CD4-positive, CD25-positive, alpha-beta regulatory T cell (primary cell): ENCODE measurements around the gene LECT2. TPM values are rescaled to one million over a fixed set of nuclear protein-coding genes. Genes with fewer than 3 reads are reported as not detected.

ENCODE experiments used
- ATAC-seq, 2 donors: fragments of 150-1000 bp; cut with Tn5 transposase; one replicate each; pipeline ENCODE4 v1.10.0; 2021; ENCODE audit warnings: low read depth in 2 of 2, moderate number of reproducible peaks in 2 of 2, moderate library complexity in 1 of 2
- DNase-seq, 3 donors: peaks; one replicate each; pipeline versions ENCODE4 v3.0.0 to v3.0.0-alpha.2; 2012 to 2022; ENCODE audit warnings: mixed read lengths in 1 of 3
- H3K27ac ChIP-seq: one replicate; pipeline ENCODE4 v1.7.0; 2013; ENCODE audit warnings: mild to moderate bottlenecking, low read length; ENCODE audit not compliant: insufficient read depth, poor library complexity, severe bottlenecking
- H3K27me3 ChIP-seq: one replicate; pipeline ENCODE4 v1.7.0; 2013; ENCODE audit warnings: low read length; ENCODE audit not compliant: control insufficient read depth, insufficient read depth
- H3K36me3 ChIP-seq: one replicate; pipeline ENCODE4 v1.7.0; 2013; ENCODE audit warnings: mild to moderate bottlenecking, low read length, moderate library complexity; ENCODE audit not compliant: control insufficient read depth, insufficient read depth
- H3K4me1 ChIP-seq: 2 replicates; pipeline ENCODE4 v1.7.0; 2013; ENCODE audit warnings: mild to moderate bottlenecking, low read length; ENCODE audit not compliant: insufficient read depth, control insufficient read depth, poor library complexity, severe bottlenecking
- H3K4me3 ChIP-seq: one replicate; pipeline ENCODE4 v1.7.0; 2013; ENCODE audit warnings: low read depth, mild to moderate bottlenecking, low read length, moderate library complexity
- H3K9me3 ChIP-seq, 2 experiments: 1 replicate in 1 of 2; 2 replicates in 1 of 2; pipeline ENCODE4 v1.7.0; 2013; ENCODE audit warnings: low read length in 2 of 2, mild to moderate bottlenecking in 1 of 2, moderate library complexity in 1 of 2; ENCODE audit not compliant: control insufficient read depth in 2 of 2
- H3K27ac Mint-ChIP-seq, 3 donors: one replicate each; pipeline ENCODE4 v1.8.0; 2020 to 2022; ENCODE audit warnings: mild to moderate bottlenecking in 3 of 3, mixed read lengths in 3 of 3, moderate library complexity in 2 of 3
- H3K27me3 Mint-ChIP-seq: one replicate; pipeline ENCODE4 v1.8.0; 2022; ENCODE audit warnings: mild to moderate bottlenecking, mixed read lengths
- H3K36me3 Mint-ChIP-seq: one replicate; pipeline ENCODE4 v1.8.0; 2020; ENCODE audit warnings: mixed read lengths
- H3K4me1 Mint-ChIP-seq, 4 donors: one replicate each; pipeline ENCODE4 v1.8.0; 2020 to 2022; ENCODE audit warnings: mixed read lengths in 4 of 4, mild to moderate bottlenecking in 1 of 4
- H3K4me3 Mint-ChIP-seq, 4 donors: one replicate each; pipeline ENCODE4 v1.8.0; 2020 to 2022; ENCODE audit warnings: mild to moderate bottlenecking in 4 of 4, mixed read lengths in 4 of 4, moderate library complexity in 3 of 4
- H3K9me3 Mint-ChIP-seq, 7 donors: one replicate each; pipeline ENCODE4 v1.8.0; 2020 to 2022; ENCODE audit warnings: mixed read lengths in 7 of 7, mild to moderate bottlenecking in 3 of 7, moderate library complexity in 2 of 7
- polyA plus RNA-seq, 4 donors: library from polyadenylated mRNA; unstranded; fragments of 300-500 nt; fragmentation: Illumina TruSeq; gene quantifications; one replicate each; pipeline ENCODE4 v1.2.3, GENCODE V29; 2021
- total RNA-seq: library from RNA; stranded (reverse); gene quantifications from one replicate; pipeline ENCODE4 v1.2.3, GENCODE V29; 2022

LECT2 gene
- not detected for total RNA-seq
- not detected for polyA plus RNA-seq

GRCh38 chr5:135954899-135955298, at the start of gene LECT2:
Gene LECT2 (minus strand): TSS chr5:135954983. CDS start chr5:135954833, 150 bp downstream.
- no peaks in the 10 kb centered on the region for H3K36me3 ChIP-seq
- Mint-ChIP-seq H3K4me3 (no peak within 1 kb of the TSS), H3K27ac (no peak within 1 kb of the TSS), H3K9me3 (peaks cover 0 to 7% (median 0%) of the 10 kb centered on the region in 7 donors), H3K4me1 (no peaks in the 10 kb centered on the region), H3K36me3 (no peaks in the 10 kb centered on the region), H3K27me3 (peaks cover 26% of the 10 kb centered on the region)
- DNase-seq (no peak), ATAC-seq (no peak)
- no peaks in the 10 kb centered on the region for H3K4me1 ChIP-seq
- H3K27me3 ChIP-seq: peaks cover 2% of the 10 kb centered on the region
- H3K9me3 ChIP-seq: no peaks in the 10 kb centered on the region
- no peak within 1 kb of the TSS for H3K4me3 ChIP-seq
- H3K27ac ChIP-seq: no peak within 1 kb of the TSS

- no peaks in the 10 kb centered on the region for H3K36me3 Mint-ChIP-seq
- peaks cover 23% of the 10 kb centered on the region for H3K27me3 Mint-ChIP-seq
- ATAC-seq (no peak), DNase-seq (no peak)
- H3K36me3 ChIP-seq: no peaks in the 10 kb centered on the region
- H3K4me1 ChIP-seq: no peaks in the 10 kb centered on the region
- no peaks in the 10 kb centered on the region for H3K4me1 Mint-ChIP-seq
- no peaks in the 10 kb centered on the region for H3K27me3 ChIP-seq
- no peak overlapping the region for H3K27ac ChIP-seq
- peaks cover 0 to 3% (median 0%) of the 10 kb centered on the region in 7 donors for H3K9me3 Mint-ChIP-seq
- no peak overlapping the region for H3K27ac Mint-ChIP-seq
- no peak overlapping the region for H3K4me3 Mint-ChIP-seq
- H3K9me3 ChIP-seq: no peaks in the 10 kb centered on the region
- no peak overlapping the region for H3K4me3 ChIP-seq
These were observed 49.7 kb upstream of the LECT2 start for GRCh38 chr5:136004436-136004835.

GRCh38 chr5:136001466-136001981, 46.7 kb upstream of the LECT2 start:
- Histone ChIP-seq H3K9me3 (no peaks in the 10 kb centered on the region), H3K27me3 (no peaks in the 10 kb centered on the region), H3K27ac (no peak overlapping the region), H3K36me3 (no peaks in the 10 kb centered on the region), H3K4me1 (no peaks in the 10 kb centered on the region), H3K4me3 (no peak overlapping the region)
- no peaks in the 10 kb centered on the region for H3K36me3 Mint-ChIP-seq
- H3K4me1 Mint-ChIP-seq: no peaks in the 10 kb centered on the region
- DNase-seq (no peak), ATAC-seq (no peak)
- peaks cover 0 to 3% (median 0%) of the 10 kb centered on the region in 7 donors for H3K9me3 Mint-ChIP-seq
- H3K27ac Mint-ChIP-seq: no peak overlapping the region
- peaks cover 26% of the 10 kb centered on the region for H3K27me3 Mint-ChIP-seq
- no peak overlapping the region for H3K4me3 Mint-ChIP-seq

DNA sequence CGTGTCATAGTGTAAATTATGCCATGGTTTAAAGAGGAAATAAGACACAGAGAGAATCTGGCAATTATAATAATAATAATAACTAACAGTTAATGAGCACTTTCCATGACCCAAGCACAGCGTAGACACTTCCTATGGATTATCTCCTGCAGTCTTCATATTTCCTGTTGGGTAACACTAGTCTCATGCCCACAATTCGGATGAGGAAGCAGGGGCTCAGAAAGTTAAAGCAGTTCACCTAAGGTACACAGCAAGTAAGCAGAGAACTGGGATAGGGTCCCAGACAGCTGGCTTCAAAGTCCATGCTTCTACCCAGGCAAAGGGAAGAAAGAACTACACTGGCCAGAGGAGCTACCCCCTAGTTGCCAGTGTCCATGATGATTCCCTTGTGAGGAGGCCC, 46.1 kb upstream of the LECT2 start:
- H3K36me3 ChIP-seq: no peaks in the 10 kb centered on the region
- no peak overlapping the region for H3K27ac ChIP-seq
- H3K27me3 Mint-ChIP-seq: peaks cover 29% of the 10 kb centered on the region
- H3K4me1 ChIP-seq: no peaks in the 10 kb centered on the region
- H3K27ac Mint-ChIP-seq: no peak overlapping the region
- H3K4me3 ChIP-seq: no peak overlapping the region
- no peaks in the 10 kb centered on the region for H3K4me1 Mint-ChIP-seq
- no peaks in the 10 kb centered on the region for H3K9me3 ChIP-seq
- H3K9me3 Mint-ChIP-seq: peaks cover 0 to 3% (median 0%) of the 10 kb centered on the region in 7 donors
- H3K36me3 Mint-ChIP-seq: no peaks in the 10 kb centered on the region
- DNase-seq: no peak
- H3K4me3 Mint-ChIP-seq: no peak overlapping the region
- no peaks in the 10 kb centered on the region for H3K27me3 ChIP-seq
- ATAC-seq: no peak

GRCh38 chr5:136000147-136000546, 45.4 kb upstream of the LECT2 start:
- Histone ChIP-seq H3K36me3 (no peaks in the 10 kb centered on the region), H3K27me3 (no peaks in the 10 kb centered on the region), H3K9me3 (no peaks in the 10 kb centered on the region), H3K4me1 (no peaks in the 10 kb centered on the region), H3K4me3 (no peak overlapping the region), H3K27ac (no peak overlapping the region)
- H3K9me3 Mint-ChIP-seq: peaks cover 0 to 3% (median 0%) of the 10 kb centered on the region in 7 donors
- no peaks in the 10 kb centered on the region for H3K36me3 Mint-ChIP-seq
- H3K27me3 Mint-ChIP-seq: peaks cover 32% of the 10 kb centered on the region
- no peak overlapping the region for H3K4me3 Mint-ChIP-seq
- no peak overlapping the region for H3K27ac Mint-ChIP-seq
- H3K4me1 Mint-ChIP-seq: no peaks in the 10 kb centered on the region
- DNase-seq: no peak
- ATAC-seq: no peak

- ATAC-seq (peak in 1 of 2 donors; percentile 24), DNase-seq (no peak)
These were observed 44.8 kb upstream of the LECT2 start for GRCh38 chr5:135999406-136000139.

DNA sequence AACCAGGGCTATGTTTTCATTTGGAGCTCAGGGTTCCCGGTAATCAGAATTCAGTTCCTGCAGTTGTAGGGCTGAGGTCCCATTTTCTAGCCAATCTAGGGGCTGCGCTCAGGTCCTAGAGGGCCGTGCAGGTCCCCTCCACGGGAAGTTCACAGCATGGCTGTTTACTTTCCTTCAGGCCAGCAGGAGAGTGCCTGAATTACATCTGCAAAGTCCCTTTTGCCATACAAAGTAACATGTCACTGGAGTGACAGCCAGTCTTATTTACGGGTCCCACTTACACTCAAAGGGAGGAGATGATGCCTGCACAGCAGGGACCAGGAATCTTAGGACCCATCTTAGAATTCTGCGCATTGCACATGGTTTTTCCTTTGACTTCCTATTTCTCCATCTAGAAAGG, 44.1 kb upstream of the LECT2 start:
- no peaks in the 10 kb centered on the region for H3K9me3 ChIP-seq
- Mint-ChIP-seq H3K36me3 (no peaks in the 10 kb centered on the region), H3K9me3 (peaks cover 0 to 5% (median 0%) of the 10 kb centered on the region in 7 donors), H3K27ac (no peak overlapping the region), H3K27me3 (peaks cover 36% of the 10 kb centered on the region), H3K4me3 (no peak overlapping the region), H3K4me1 (no peaks in the 10 kb centered on the region)
- no peak overlapping the region for H3K27ac ChIP-seq
- H3K4me1 ChIP-seq: no peaks in the 10 kb centered on the region
- peaks cover 2% of the 10 kb centered on the region for H3K27me3 ChIP-seq
- ATAC-seq (no peak), DNase-seq (no peak)
- H3K36me3 ChIP-seq: no peaks in the 10 kb centered on the region
- H3K4me3 ChIP-seq: no peak overlapping the region

More at GRCh38 chr5:135999406-136000139, 44.8 kb upstream of the LECT2 start:
- H3K27ac ChIP-seq: no peak overlapping the region
- no peak overlapping the region for H3K27ac Mint-ChIP-seq
- no peak overlapping the region for H3K4me3 ChIP-seq
- H3K4me1 ChIP-seq: no peaks in the 10 kb centered on the region
- H3K36me3 Mint-ChIP-seq: no peaks in the 10 kb centered on the region
- H3K27me3 ChIP-seq: peaks cover 2% of the 10 kb centered on the region
- H3K9me3 Mint-ChIP-seq: peaks cover 0 to 5% (median 0%) of the 10 kb centered on the region in 7 donors
- no peaks in the 10 kb centered on the region for H3K36me3 ChIP-seq
- H3K27me3 Mint-ChIP-seq: peaks cover 32% of the 10 kb centered on the region
- H3K9me3 ChIP-seq: no peaks in the 10 kb centered on the region
- H3K4me1 Mint-ChIP-seq: no peaks in the 10 kb centered on the region
- no peak overlapping the region for H3K4me3 Mint-ChIP-seq
